SK-N-SH treated with all-trans-retinoic acid at 6 μM for 48 hours (cell line): ENCODE data around the gene NFXL1.

Source experiments
- ATAC-seq: fragments of 200-7000 bp; cut with Tn5 transposase; 3 replicates; pipeline ENCODE4 v1.9.1; 2020; ENCODE audit warnings: mild to moderate bottlenecking, moderate library complexity
- POU6F1 ChIP-seq: fragments of 250-450 bp; sonication (Bioruptor Pico); IDR thresholded peaks from 2 replicates; pipeline ENCODE4 v1.8.0; 2021; ENCODE audit warnings: low read depth, mild to moderate bottlenecking, moderate library complexity, borderline replicate concordance
- SNAI2 ChIP-seq: fragments of 250-450 bp; sonication (Bioruptor Pico); IDR thresholded peaks from 2 replicates; pipeline ENCODE4 v1.5.0; 2020; ENCODE audit warnings: mild to moderate bottlenecking, moderate library complexity
- ZNF565 ChIP-seq: fragments of 450-650 bp; formaldehyde crosslinking; conservative IDR thresholded peaks from 2 replicates; pipeline ENCODE4 v1.5.0; 2020; ENCODE audit warnings: low read depth, mild to moderate bottlenecking, moderate library complexity
- ZNF8 ChIP-seq: fragments of 450-650 bp; formaldehyde crosslinking; IDR thresholded peaks from 2 replicates; pipeline ENCODE4 v1.5.0; 2020; ENCODE audit warnings: mild to moderate bottlenecking, moderate library complexity
- TF ChIP-seq, protein P1 (sequence below): fragments of 250-450 bp; sonication (Bioruptor Pico); IDR thresholded peaks from 2 replicates; pipeline ENCODE4 v1.5.1; 2020; ENCODE audit warnings: low read depth, mild to moderate bottlenecking, moderate library complexity

Gene NFXL1

DNA sequence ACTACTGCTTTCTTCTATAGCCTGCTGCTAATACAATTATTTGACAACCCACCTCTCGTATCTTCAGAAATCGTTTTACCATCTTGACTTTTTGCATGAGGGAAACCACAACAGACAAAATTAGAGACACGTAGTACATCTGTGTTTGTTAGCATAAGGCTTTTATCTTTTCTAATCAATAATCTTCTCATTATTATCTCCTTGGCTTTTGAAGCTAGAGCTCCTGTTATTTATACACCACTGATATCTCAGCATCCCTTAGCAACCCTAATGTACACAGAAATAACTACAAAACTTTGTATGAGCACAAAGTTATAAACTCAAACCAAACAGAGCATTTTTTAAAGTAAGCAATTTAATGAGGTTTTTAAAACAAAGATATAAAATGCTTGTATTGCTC lies 116.2 kb downstream of the NFXL1 start:
- TF ChIP-seq POU6F1 (CRISPR knock-in tag) (no peak), SNAI2 (CRISPR knock-in tag) (no peak), ZNF8 (no peak), ZNF565 (no peak)
- TF ChIP-seq, protein P1, sequence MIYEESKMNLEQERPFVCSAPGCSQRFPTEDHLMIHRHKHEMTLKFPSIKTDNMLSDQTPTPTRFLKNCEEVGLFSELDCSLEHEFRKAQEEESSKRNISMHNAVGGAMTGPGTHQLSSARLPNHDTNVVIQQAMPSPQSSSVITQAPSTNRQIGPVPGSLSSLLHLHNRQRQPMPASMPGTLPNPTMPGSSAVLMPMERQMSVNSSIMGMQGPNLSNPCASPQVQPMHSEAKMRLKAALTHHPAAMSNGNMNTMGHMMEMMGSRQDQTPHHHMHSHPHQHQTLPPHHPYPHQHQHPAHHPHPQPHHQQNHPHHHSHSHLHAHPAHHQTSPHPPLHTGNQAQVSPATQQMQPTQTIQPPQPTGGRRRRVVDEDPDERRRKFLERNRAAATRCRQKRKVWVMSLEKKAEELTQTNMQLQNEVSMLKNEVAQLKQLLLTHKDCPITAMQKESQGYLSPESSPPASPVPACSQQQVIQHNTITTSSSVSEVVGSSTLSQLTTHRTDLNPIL (CRISPR knock-in tag): no peak
- ATAC-seq: no peak
